GM23338 (cell line): ENCODE results near the gene ITGA8. TPM values are rescaled to one million over a fixed set of nuclear protein-coding genes. Genes with fewer than 3 reads are reported as not detected.

Experiments
- ATAC-seq: fragments of 200-7000 bp; cut with Tn5 transposase; 3 replicates; pipeline ENCODE4 v1.9.1; 2020
- DNase-seq: peaks from one replicate; pipeline ENCODE4 v3.0.0-alpha.2; 2015; ENCODE audit warnings: low spot score
- H2AFZ ChIP-seq: fragments of 200-600 bp; sonication (generic); 2 replicates; pipeline ENCODE4 v1.8.0; 2016; ENCODE audit warnings: antibody characterized with exemption, mild to moderate bottlenecking, moderate library complexity
- H3F3A ChIP-seq: fragments of 200-600 bp; sonication (generic); replicated peaks from 2 replicates; pipeline ENCODE4 v1.8.0; 2017; ENCODE audit warnings: antibody characterized with exemption, mixed run types, low read depth
- H3K27ac ChIP-seq: fragments of 200-600 bp; sonication (generic); 2 replicates; pipeline ENCODE4 v1.6.1; 2016; ENCODE audit warnings: low read depth
- H3K27me3 ChIP-seq: fragments of 200-600 bp; sonication (generic); 2 replicates; pipeline ENCODE4 v1.8.0; 2016; ENCODE audit warnings: mild to moderate bottlenecking, mixed run types, moderate library complexity; ENCODE audit not compliant: insufficient read depth
- H3K36me3 ChIP-seq: fragments of 200-600 bp; sonication (generic); 2 replicates; pipeline ENCODE4 v1.8.0; 2016; ENCODE audit warnings: mild to moderate bottlenecking; ENCODE audit not compliant: insufficient read depth
- H3K4me1 ChIP-seq: fragments of 200-600 bp; sonication (generic); 2 replicates; pipeline ENCODE4 v1.8.0; 2016; ENCODE audit warnings: mild to moderate bottlenecking, moderate library complexity; ENCODE audit not compliant: insufficient read depth
- H3K4me2 ChIP-seq: fragments of 200-600 bp; sonication (generic); 2 replicates; pipeline ENCODE4 v1.7.1; 2017; ENCODE audit warnings: mixed run types
- H3K4me3 ChIP-seq: fragments of 200-600 bp; sonication (generic); 2 replicates; pipeline ENCODE4 v1.6.1; 2016; ENCODE audit warnings: mixed run types
- H3K79me2 ChIP-seq: fragments of 200-600 bp; sonication (generic); replicated peaks from 2 replicates; pipeline ENCODE4 v1.8.0; 2017; ENCODE audit warnings: mild to moderate bottlenecking; ENCODE audit not compliant: insufficient read depth
- H3K9me2 ChIP-seq: fragments of 200-600 bp; sonication (generic); 2 replicates; pipeline ENCODE4 v1.8.0; 2017; ENCODE audit not compliant: insufficient read depth
- H4K20me1 ChIP-seq: fragments of 200-600 bp; sonication (generic); replicated peaks from 2 replicates; pipeline ENCODE4 v1.8.0; 2017; ENCODE audit warnings: mild to moderate bottlenecking; ENCODE audit not compliant: insufficient read depth
- H3K27ac Mint-ChIP-seq: 2 replicates; pipeline ENCODE4 v1.8.0; 2020; ENCODE audit warnings: inconsistent platforms, mild to moderate bottlenecking, moderate library complexity, mixed read lengths
- H3K27me3 Mint-ChIP-seq: 3 replicates; pipeline ENCODE4 v1.8.0; 2022; ENCODE audit warnings: low read depth, mild to moderate bottlenecking, moderate library complexity, mixed read lengths, inconsistent platforms; ENCODE audit not compliant: insufficient read depth, poor library complexity
- H3K36me3 Mint-ChIP-seq: 3 replicates; pipeline ENCODE4 v1.8.0; 2021; ENCODE audit warnings: low read depth, mild to moderate bottlenecking, inconsistent platforms, moderate library complexity, mixed read lengths
- H3K4me1 Mint-ChIP-seq: 3 replicates; pipeline ENCODE4 v1.8.0; 2020; ENCODE audit warnings: mild to moderate bottlenecking, inconsistent platforms, mixed read lengths
- H3K4me3 Mint-ChIP-seq: 3 replicates; pipeline ENCODE4 v1.8.0; 2021; ENCODE audit warnings: moderate library complexity, mild to moderate bottlenecking, inconsistent platforms, mixed read lengths
- H3K9me3 Mint-ChIP-seq: 3 replicates; pipeline ENCODE4 v1.8.0; 2020; ENCODE audit warnings: moderate library complexity, mild to moderate bottlenecking, inconsistent platforms, mixed read lengths
- CREB1 ChIP-seq: fragments of 250-450 bp; sonication (Bioruptor Pico); IDR thresholded peaks from 2 replicates; pipeline ENCODE4 v1.5.0; 2020; ENCODE audit warnings: low read depth, mild to moderate bottlenecking, moderate library complexity
- CTCF ChIP-seq, 2 experiments: fragments of 200-600 bp in 1 of 2; sonication (generic) in 1 of 2; conservative IDR thresholded peaks; 2 replicates each; pipeline versions ENCODE4 v1.5.1 to v1.6.1; 2016 to 2017; ENCODE audit warnings: antibody characterized with exemption in 2 of 2, low read depth in 2 of 2, mild to moderate bottlenecking in 2 of 2, moderate library complexity in 1 of 2
- EZH2 ChIP-seq: fragments of 200-600 bp; sonication (generic); IDR thresholded peaks from one replicate; pipeline ENCODE4 v1.8.0; 2017; ENCODE audit warnings: antibody characterized with exemption, mild to moderate bottlenecking, low read depth; ENCODE audit not compliant: unreplicated experiment
- EZH2phosphoT487 ChIP-seq: fragments of 200-600 bp; sonication (generic); IDR thresholded peaks from one replicate; pipeline ENCODE4 v1.8.1; 2018; ENCODE audit warnings: antibody characterized with exemption; ENCODE audit not compliant: unreplicated experiment
- JUNB ChIP-seq: IDR thresholded peaks from one replicate; pipeline ENCODE4 v1.6.1; 2016; ENCODE audit warnings: antibody characterized with exemption; ENCODE audit not compliant: unreplicated experiment
- NANOG ChIP-seq: IDR thresholded peaks from 2 replicates; pipeline ENCODE4 v1.6.1; 2016; ENCODE audit warnings: antibody characterized with exemption, borderline replicate concordance
- POLR2AphosphoS5 ChIP-seq: IDR thresholded peaks from 2 replicates; pipeline ENCODE4 v1.6.1; 2016; ENCODE audit warnings: antibody characterized with exemption, low read depth
- STAT1 ChIP-seq: IDR thresholded peaks from one replicate; pipeline ENCODE4 v1.6.1; 2016; ENCODE audit warnings: antibody characterized with exemption; ENCODE audit not compliant: unreplicated experiment
- ZNF114 ChIP-seq: fragments of 250-450 bp; sonication (Bioruptor Pico); IDR thresholded peaks from 2 replicates; pipeline ENCODE4 v1.5.0; 2020; ENCODE audit warnings: mild to moderate bottlenecking, moderate library complexity
- ZNF331 ChIP-seq: fragments of 250-450 bp; sonication (Bioruptor Pico); IDR thresholded peaks from 2 replicates; pipeline ENCODE4 v1.5.0; 2020; ENCODE audit warnings: low read depth, mild to moderate bottlenecking, moderate library complexity
- polyA plus RNA-seq: library from polyadenylated mRNA; unstranded; fragments of >200 nt; fragmentation: Nextera tagmentation; extraction: Ambion mirVana; gene quantifications from 2 replicates; pipeline ENCODE4 v1.2.1, GENCODE V29; 2016
- total RNA-seq: library from RNA; depleted of rRNA; stranded (reverse); fragments of >200 nt; shearing (Covaris generic); gene quantifications from 2 replicates; pipeline ENCODE4 v1.2.3, GENCODE V29; 2014
- TF ChIP-seq, protein P1 (sequence below): fragments of 250-450 bp; sonication (Bioruptor Pico); IDR thresholded peaks from 2 replicates; pipeline ENCODE4 v1.5.0; 2020; ENCODE audit warnings: mild to moderate bottlenecking, moderate library complexity
- TF ChIP-seq, protein P2 (sequence below): IDR thresholded peaks from one replicate; pipeline ENCODE4 v1.6.1; 2018; ENCODE audit warnings: antibody characterized with exemption; ENCODE audit not compliant: unreplicated experiment
- TF ChIP-seq, protein P3 (sequence below): IDR thresholded peaks from 2 replicates; pipeline ENCODE4 v1.6.1; 2016; ENCODE audit warnings: antibody characterized with exemption

The ITGA8 gene
- total and polyA plus RNA-seq, 2 experiments from 2014 or later: not detected

GRCh38 chr10:15759265-15759664 lies 39.5 kb upstream of the ITGA8 start:
- H3K27me3 Mint-ChIP-seq: peaks cover 3% of the 10 kb centered on the region
- Histone ChIP-seq H4K20me1 (no peaks in the 10 kb centered on the region), H3F3A (no peaks in the 10 kb centered on the region), H3K36me3 (no peaks in the 10 kb centered on the region), H3K4me3 (no peak overlapping the region), H3K4me1 (no peaks in the 10 kb centered on the region), H3K27me3 (no peaks in the 10 kb centered on the region), H3K9me2 (no peaks in the 10 kb centered on the region), H3K27ac (no peak overlapping the region), H3K4me2 (no peak overlapping the region), H2AFZ (no peak overlapping the region), H3K79me2 (no peaks in the 10 kb centered on the region)
- no peak overlapping the region for H3K27ac Mint-ChIP-seq
- no peak overlapping the region for H3K4me3 Mint-ChIP-seq
- H3K4me1 Mint-ChIP-seq: no peaks in the 10 kb centered on the region
- peaks cover 3% of the 10 kb centered on the region for H3K9me3 Mint-ChIP-seq
- DNase-seq: no peak
- no peak for TF ChIP-seq NANOG
- TF ChIP-seq, protein P1, sequence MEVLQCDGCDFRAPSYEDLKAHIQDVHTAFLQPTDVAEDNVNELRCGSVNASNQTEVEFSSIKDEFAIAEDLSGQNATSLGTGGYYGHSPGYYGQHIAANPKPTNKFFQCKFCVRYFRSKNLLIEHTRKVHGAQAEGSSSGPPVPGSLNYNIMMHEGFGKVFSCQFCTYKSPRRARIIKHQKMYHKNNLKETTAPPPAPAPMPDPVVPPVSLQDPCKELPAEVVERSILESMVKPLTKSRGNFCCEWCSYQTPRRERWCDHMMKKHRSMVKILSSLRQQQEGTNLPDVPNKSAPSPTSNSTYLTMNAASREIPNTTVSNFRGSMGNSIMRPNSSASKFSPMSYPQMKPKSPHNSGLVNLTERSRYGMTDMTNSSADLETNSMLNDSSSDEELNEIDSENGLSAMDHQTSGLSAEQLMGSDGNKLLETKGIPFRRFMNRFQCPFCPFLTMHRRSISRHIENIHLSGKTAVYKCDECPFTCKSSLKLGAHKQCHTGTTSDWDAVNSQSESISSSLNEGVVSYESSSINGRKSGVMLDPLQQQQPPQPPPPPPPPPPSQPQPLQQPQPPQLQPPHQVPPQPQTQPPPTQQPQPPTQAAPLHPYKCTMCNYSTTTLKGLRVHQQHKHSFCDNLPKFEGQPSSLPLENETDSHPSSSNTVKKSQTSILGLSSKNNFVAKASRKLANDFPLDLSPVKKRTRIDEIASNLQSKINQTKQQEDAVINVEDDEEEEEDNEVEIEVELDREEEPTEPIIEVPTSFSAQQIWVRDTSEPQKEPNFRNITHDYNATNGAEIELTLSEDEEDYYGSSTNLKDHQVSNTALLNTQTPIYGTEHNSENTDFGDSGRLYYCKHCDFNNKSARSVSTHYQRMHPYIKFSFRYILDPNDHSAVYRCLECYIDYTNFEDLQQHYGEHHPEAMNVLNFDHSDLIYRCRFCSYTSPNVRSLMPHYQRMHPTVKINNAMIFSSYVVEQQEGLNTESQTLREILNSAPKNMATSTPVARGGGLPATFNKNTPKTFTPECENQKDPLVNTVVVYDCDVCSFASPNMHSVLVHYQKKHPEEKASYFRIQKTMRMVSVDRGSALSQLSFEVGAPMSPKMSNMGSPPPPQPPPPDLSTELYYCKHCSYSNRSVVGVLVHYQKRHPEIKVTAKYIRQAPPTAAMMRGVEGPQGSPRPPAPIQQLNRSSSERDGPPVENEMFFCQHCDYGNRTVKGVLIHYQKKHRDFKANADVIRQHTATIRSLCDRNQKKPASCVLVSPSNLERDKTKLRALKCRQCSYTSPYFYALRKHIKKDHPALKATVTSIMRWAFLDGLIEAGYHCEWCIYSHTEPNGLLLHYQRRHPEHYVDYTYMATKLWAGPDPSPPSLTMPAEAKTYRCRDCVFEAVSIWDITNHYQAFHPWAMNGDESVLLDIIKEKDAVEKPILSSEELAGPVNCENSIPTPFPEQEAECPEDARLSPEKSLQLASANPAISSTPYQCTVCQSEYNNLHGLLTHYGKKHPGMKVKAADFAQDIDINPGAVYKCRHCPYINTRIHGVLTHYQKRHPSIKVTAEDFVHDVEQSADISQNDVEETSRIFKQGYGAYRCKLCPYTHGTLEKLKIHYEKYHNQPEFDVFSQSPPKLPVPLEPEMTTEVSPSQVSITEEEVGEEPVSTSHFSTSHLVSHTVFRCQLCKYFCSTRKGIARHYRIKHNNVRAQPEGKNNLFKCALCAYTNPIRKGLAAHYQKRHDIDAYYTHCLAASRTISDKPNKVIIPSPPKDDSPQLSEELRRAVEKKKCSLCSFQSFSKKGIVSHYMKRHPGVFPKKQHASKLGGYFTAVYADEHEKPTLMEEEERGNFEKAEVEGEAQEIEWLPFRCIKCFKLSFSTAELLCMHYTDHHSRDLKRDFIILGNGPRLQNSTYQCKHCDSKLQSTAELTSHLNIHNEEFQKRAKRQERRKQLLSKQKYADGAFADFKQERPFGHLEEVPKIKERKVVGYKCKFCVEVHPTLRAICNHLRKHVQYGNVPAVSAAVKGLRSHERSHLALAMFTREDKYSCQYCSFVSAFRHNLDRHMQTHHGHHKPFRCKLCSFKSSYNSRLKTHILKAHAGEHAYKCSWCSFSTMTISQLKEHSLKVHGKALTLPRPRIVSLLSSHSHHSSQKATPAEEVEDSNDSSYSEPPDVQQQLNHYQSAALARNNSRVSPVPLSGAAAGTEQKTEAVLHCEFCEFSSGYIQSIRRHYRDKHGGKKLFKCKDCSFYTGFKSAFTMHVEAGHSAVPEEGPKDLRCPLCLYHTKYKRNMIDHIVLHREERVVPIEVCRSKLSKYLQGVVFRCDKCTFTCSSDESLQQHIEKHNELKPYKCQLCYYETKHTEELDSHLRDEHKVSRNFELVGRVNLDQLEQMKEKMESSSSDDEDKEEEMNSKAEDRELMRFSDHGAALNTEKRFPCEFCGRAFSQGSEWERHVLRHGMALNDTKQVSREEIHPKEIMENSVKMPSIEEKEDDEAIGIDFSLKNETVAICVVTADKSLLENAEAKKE: no peak
- TF ChIP-seq, protein P2, sequence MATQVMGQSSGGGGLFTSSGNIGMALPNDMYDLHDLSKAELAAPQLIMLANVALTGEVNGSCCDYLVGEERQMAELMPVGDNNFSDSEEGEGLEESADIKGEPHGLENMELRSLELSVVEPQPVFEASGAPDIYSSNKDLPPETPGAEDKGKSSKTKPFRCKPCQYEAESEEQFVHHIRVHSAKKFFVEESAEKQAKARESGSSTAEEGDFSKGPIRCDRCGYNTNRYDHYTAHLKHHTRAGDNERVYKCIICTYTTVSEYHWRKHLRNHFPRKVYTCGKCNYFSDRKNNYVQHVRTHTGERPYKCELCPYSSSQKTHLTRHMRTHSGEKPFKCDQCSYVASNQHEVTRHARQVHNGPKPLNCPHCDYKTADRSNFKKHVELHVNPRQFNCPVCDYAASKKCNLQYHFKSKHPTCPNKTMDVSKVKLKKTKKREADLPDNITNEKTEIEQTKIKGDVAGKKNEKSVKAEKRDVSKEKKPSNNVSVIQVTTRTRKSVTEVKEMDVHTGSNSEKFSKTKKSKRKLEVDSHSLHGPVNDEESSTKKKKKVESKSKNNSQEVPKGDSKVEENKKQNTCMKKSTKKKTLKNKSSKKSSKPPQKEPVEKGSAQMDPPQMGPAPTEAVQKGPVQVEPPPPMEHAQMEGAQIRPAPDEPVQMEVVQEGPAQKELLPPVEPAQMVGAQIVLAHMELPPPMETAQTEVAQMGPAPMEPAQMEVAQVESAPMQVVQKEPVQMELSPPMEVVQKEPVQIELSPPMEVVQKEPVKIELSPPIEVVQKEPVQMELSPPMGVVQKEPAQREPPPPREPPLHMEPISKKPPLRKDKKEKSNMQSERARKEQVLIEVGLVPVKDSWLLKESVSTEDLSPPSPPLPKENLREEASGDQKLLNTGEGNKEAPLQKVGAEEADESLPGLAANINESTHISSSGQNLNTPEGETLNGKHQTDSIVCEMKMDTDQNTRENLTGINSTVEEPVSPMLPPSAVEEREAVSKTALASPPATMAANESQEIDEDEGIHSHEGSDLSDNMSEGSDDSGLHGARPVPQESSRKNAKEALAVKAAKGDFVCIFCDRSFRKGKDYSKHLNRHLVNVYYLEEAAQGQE: no peak
- TF ChIP-seq ZNF114 (CRISPR knock-in tag): no peak
- TF ChIP-seq STAT1: no peak
- TF ChIP-seq EZH2phosphoT487: no peak
- no peak for TF ChIP-seq JUNB
- no peak for TF ChIP-seq ZNF331 (CRISPR knock-in tag)
- no peak for TF ChIP-seq EZH2
- no peak for TF ChIP-seq POLR2AphosphoS5
- no peak for TF ChIP-seq CTCF (conservative IDR thresholded peaks at IDR 0.05; ENCODE audit: low read depth in 2 of 2)
- TF ChIP-seq, protein P3, sequence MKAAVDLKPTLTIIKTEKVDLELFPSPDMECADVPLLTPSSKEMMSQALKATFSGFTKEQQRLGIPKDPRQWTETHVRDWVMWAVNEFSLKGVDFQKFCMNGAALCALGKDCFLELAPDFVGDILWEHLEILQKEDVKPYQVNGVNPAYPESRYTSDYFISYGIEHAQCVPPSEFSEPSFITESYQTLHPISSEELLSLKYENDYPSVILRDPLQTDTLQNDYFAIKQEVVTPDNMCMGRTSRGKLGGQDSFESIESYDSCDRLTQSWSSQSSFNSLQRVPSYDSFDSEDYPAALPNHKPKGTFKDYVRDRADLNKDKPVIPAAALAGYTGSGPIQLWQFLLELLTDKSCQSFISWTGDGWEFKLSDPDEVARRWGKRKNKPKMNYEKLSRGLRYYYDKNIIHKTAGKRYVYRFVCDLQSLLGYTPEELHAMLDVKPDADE: no peak
- no peak for TF ChIP-seq CREB1 (CRISPR knock-in tag)
- no peaks in the 10 kb centered on the region for H3K36me3 Mint-ChIP-seq
- ATAC-seq: no peak
